Uterus (tissue), 2 donors: ENCODE measurements around the gene FHIP1B.

Experiments
- POLR2A ChIP-seq, 2 donors: fragments of 450-650 bp; IDR thresholded peaks; one replicate each; pipeline ENCODE4 v1.6.1; 2016; ENCODE audit warnings: antibody characterized with exemption in 2 of 2, mild to moderate bottlenecking in 1 of 2, moderate library complexity in 1 of 2
- TF ChIP-seq, protein P1 (sequence below), 4 experiments: fragments of 200-600 bp in 2 of 4; fragments of 450-650 bp in 2 of 4; sonication (generic) in 2 of 4; IDR thresholded peaks; one replicate each; pipeline ENCODE4 v1.5.1; 2016 to 2019; ENCODE audit warnings: antibody characterized with exemption in 4 of 4, mild to moderate bottlenecking in 2 of 4, moderate library complexity in 1 of 4

DNA sequence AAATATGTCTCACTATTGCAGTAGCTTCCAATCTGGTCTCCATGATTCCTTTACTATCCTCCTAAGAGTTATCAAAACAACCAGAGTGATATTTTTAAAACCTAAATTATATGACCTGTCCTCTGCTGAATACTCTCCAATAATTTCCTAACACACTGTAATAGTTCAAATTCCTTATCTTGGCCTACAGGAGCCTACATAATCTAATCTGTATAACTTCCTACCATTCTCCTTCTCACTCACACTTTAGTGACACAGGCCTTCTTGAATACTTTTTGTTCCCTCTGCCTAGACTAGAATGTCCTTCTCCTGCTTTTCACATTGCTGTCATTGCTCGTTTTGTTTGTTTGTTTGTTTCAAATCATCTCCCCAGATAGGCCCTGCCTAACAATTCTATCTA is 9.4 kb downstream of the FHIP1B start:
- TF ChIP-seq, protein P1, sequence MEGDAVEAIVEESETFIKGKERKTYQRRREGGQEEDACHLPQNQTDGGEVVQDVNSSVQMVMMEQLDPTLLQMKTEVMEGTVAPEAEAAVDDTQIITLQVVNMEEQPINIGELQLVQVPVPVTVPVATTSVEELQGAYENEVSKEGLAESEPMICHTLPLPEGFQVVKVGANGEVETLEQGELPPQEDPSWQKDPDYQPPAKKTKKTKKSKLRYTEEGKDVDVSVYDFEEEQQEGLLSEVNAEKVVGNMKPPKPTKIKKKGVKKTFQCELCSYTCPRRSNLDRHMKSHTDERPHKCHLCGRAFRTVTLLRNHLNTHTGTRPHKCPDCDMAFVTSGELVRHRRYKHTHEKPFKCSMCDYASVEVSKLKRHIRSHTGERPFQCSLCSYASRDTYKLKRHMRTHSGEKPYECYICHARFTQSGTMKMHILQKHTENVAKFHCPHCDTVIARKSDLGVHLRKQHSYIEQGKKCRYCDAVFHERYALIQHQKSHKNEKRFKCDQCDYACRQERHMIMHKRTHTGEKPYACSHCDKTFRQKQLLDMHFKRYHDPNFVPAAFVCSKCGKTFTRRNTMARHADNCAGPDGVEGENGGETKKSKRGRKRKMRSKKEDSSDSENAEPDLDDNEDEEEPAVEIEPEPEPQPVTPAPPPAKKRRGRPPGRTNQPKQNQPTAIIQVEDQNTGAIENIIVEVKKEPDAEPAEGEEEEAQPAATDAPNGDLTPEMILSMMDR (IDR thresholded peaks at IDR 0.05) = no peak
- TF ChIP-seq POLR2A (IDR thresholded peaks at IDR 0.05) = no peak
